ENCODE measurements around the gene BCAS3.

Gene BCAS3

DNA sequence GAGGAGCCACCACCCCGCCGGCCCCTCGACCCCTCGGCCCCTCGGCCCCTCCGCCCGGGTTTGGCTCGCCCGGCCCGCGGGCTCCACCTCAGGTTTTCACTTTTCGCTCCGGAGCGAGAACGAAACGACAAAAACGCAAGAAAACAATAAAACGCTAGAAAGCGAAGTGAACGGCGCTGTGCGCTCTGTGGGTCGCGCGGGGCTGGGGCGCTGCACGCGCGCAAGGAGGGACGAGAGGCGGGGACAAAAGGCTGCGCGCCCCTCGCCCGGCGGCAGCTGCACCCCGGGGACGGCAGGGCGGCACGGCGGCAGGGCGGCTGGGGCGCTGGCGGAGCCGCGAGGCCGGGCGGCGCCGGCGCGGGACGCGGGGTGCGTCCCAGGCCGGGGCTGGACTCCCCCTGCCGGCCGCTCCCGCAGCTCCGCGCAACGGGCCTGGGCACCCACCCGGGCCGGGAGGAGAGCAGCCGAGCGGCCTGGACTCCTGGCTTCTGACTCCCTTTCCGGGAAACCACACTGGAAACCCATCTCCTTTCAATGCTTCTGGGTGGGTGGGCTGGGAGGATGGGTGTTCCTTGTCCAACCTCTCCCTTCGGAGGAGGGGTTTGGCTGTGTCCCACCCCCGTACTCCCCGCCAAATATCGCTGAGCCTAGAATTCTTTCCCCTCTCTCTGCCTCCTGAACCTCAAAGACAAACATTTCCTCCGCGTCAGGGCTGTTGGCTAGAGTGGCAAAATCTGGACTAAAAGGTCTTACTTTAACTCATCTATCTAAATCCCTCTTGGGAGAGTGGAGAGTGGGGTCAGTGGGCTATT, 731.9 kb downstream of the BCAS3 start:
- DNase-seq (ENCODE audit: low read depth) = peak; percentile 59

- DNase-seq (ENCODE audit: low read depth) = peak; percentile 72
These were observed 732.7 kb downstream of the BCAS3 start for GRCh38 chr17:61410141-61411010.

DNA sequence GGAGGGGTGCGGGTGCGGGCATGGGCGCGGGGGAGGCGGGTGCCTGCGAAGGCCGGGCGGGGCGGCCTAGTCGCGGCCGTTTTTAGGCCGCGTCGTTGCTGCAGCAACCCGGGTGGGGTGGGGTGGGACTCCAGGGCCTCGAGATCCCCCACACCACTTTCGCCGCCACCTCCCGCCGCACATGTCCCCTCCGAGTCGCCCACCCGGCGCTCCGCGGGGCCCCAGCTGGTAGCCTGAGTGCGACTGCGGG, 733.3 kb downstream of the BCAS3 start:
- no peak for DNase-seq (ENCODE audit: low read depth)

- DNase-seq (ENCODE audit: low read depth) = peak; percentile 79
These were observed 733.9 kb downstream of the BCAS3 start for GRCh38 chr17:61411261-61412142.

GRCh38 chr17:61412143-61412859, 734.6 kb downstream of the BCAS3 start:
- peak; percentile 72 for DNase-seq (ENCODE audit: low read depth)

- DNase-seq (ENCODE audit: low read depth) = no peak
These were observed 735.4 kb downstream of the BCAS3 start for GRCh38 chr17:61412860-61413660.

DNA sequence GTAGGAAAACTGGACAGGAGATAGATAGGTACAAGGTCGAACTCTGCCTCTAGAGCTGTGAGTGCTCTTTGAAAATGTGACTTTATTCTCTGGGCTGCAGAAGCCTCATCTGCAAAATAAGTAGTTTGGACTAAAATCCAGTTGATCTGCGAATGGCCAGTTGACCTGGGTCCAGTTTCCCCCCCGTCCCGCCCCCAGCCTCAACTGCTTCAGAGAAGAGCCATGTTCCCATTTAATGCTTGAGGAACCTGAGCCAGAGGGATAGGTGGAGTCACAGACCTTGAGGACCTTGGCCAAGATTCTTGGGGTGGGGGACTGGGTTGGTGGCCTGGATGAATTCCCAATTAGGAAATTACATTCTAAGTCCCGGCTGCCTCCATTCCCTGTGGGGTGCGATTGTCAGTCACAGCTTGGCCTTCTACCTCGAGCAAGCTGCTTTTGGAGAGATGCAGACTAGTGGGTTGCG, 736.0 kb downstream of the BCAS3 start:
- no peak for DNase-seq (ENCODE audit: low read depth)

DNA sequence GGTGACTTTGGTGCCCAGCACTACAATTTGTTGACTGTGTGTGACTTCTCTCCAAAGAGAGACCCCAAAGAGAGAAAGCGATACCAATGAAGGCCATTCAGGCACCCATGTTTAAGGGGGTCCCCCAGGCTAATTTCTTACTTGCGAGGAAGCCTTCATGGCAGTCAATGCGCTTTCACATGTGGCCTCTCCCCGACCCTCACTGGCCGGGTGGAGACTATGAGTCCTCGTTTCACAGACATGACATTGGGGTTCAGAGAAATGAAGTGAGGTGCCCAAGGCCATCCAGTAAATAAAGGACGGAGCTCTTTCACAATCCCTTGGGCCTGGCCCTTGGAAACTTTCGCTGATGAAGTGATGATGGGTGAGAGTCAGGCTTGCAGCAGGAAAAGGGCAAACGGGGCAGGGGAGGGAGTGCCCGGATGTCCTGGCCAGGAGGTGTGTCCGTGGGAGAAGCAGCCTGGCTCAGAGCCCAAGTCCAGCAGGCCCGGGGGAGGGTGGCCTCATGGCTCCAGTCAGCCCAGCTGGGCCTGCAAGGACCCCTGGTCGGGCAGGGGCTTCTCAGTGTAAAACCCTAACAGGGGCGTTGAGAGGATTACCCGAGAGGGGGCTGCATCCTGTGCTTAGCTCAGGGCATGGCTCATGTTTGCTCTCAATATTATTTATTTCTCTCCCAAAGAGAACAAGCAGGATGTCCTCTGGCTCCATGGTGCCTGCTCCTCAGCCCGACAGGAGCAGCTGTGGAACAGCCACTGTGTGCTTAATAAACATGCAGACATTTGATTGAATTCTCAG, 736.7 kb downstream of the BCAS3 start:
- DNase-seq (ENCODE audit: low read depth) = no peak

GRCh38 chr17:61414936-61415251, 737.2 kb downstream of the BCAS3 start:
- no peak for DNase-seq (ENCODE audit: low read depth)

DNA sequence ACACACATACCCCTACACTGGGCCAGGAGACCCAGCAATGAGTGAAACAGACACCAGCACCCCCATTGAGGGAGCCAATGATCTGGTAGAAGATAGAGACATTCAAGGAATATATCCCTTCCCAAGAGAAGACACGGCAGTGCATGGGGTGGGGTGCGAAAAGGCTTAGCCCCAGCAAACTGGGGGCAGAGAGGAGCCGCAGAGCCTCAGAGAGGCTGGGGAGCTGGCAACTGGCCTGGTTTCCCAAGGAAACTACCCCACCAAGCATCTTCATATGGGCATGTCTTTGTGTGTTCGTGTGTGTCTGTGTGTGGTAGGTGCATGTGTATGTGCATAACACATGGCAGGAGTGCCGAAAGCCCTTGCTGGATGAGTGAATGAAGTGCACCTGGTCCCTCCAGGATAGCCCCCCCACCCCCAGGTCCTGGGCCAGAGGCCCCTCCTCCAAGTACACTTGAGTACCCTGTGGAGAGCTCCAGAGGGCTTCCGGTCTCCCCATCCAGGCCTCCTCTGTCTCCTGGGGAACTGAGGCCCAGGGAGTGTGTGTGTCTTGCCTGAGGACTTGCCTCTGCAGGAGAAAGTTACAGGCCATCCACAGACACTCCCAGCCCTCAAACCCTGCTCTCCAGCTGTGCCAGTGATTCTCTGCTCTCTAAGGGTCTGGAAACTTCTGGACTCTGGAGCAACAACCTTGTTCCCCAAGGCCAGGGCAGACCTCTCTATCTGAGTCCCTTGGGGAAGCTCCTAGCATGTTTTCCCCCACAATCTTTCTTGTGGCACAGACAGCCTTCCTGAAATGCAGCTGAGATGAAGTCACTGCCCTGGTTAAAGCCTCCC, 737.9 kb downstream of the BCAS3 start:
- peak; percentile 58 for DNase-seq (ENCODE audit: low read depth)

- DNase-seq (ENCODE audit: low read depth) = no peak
These were observed 738.5 kb downstream of the BCAS3 start for GRCh38 chr17:61416211-61416539.

GRCh38 chr17:61416540-61417363, 739.1 kb downstream of the BCAS3 start:
- peak; percentile 69 for DNase-seq (ENCODE audit: low read depth)

DNA sequence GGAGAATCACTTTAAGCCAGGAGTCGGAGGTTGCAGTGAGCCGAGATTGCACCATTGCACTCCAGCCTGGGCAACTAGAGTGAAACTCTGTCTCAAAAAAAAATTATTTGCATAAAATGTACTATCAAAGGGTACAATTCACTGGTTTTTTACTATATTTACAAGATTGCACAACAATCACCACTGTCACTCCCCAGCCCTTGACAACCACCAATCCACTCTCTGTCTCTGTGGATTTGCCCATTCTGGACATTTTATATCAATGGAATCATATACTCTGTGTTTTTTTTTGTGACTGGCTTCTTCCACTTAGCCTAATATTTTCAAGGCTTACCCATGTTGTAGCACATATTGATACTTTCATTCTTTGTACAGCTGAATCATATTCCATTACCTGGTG, 740.8 kb downstream of the BCAS3 start:
- no peak for DNase-seq (ENCODE audit: low read depth)

DNA sequence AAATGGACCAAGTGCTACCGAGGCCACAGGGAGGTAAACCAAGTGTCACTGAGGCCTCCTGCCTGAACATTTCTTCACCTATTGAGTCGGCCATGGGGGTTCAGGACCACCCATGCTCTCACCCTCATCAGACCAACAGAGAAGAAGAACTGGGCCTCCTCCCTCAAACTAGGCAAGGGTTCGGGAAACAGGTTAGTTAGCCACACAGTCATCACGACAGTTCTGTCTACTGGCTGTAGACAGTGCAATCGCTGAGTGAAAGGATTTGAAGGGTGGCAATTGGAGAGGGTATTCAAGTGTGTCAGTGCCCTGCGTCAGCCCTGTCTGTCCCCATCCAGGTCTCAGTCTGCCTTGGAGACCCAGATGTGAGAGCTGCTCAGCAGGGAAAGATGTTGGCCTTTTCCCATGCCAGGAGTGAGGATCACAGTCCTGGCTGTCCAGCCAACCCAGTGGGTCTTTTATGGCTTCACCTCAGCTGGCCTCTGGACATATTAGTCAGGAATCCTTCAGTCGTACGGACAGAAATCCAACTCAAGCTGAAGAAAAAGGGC, 741.9 kb downstream of the BCAS3 start:
- no peak for DNase-seq (ENCODE audit: low read depth)

DNA sequence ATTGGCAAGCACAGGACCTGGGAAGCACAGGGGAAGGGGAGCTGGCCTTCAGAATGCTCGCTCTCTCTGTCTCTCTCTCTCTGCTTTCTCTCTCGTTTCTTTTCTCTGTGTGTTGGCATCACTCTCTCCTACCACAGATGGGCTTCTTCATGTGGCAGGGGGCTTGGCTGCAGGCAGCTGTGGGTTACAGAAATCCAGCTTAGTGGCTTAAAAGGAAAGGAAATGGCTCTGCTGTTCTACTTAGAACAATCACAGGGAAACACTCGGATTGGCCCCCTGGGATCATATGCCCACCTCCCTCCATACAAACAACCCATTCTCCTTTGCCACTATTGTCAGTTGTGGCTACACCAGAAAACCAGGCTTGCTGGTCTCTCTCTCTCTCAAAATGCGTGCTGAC, 742.4 kb downstream of the BCAS3 start:
- no peak for DNase-seq (ENCODE audit: low read depth)

DNA sequence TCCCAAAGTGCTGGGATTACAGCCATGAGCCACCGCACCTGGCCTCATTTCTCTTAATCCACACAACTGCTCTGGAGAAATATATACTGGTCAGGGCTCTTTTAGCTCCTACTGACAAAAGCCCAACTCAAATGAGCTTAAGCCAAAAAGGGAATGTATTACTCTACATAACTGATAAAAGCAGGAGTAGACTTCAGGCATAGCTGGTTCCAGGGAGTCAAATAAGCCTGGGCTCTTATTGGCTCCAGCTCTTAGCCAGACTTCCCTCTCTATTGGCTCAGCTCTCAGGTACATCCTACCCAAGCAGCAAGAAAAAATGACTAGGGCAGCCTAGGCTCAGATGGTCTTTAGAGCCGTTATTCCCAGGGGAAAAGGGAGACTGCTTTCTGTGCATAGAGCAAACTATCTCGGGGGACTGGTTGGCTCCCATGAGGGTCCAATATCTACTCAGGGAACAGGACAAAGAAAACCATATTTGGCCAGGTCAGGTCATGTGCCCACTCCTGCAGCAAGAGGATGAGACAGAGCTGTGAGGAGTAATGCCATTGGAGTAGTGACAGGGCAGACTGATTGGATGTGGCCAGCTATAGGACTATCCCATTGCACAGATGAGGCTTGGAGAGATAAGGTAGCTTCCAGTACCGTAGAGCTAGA, 743.2 kb downstream of the BCAS3 start:
- no peak for DNase-seq (ENCODE audit: low read depth)

- no peak for DNase-seq (ENCODE audit: low read depth)
These were observed 743.8 kb downstream of the BCAS3 start for GRCh38 chr17:61421460-61421859.

Measured in amniotic epithelial cell (primary cell).